ENCODE data around the gene GYG1. TPM values are rescaled to one million over a fixed set of nuclear protein-coding genes. Genes with fewer than 3 reads are reported as not detected.

Gene GYG1
- total and polyA plus RNA-seq, 2 of the 8 experiments (the other 6 are each of a cell fraction or from before 2014, with no cell fraction given), result 19.4 to 34.2 TPM

GRCh38 chr3:148951599-148952361 lies 39.6 kb upstream of the GYG1 start:
- Histone ChIP-seq H3K9me3 (ENCODE audit: insufficient read depth in 2 of 2, low read depth in 1 of 2, low read length in 1 of 2) (no peaks in the 10 kb centered on the region), H3K79me2 (ENCODE audit: control insufficient read depth in 1 of 2, insufficient read depth in 2 of 2, low read length in 2 of 2) (no peaks in the 10 kb centered on the region), H3K27ac (ENCODE audit: low read depth, low read length) (no peak overlapping the region), H3K9ac (replicated peaks in 1 of 4; ENCODE audit: extremely low read depth in 1 of 4, low read depth in 3 of 4, low read length in 3 of 4) (no peak overlapping the region), H4K8ac (ENCODE audit: extremely low read depth, insufficient read depth, low read length) (no peak overlapping the region), H3K56ac (replicated peaks; ENCODE audit: insufficient read length, low read depth, low read length) (no peak overlapping the region), H3K23me2 (ENCODE audit: low read depth, low read length) (no peaks in the 10 kb centered on the region), H3K27me3 (replicated peaks in 1 of 4; ENCODE audit: control insufficient read depth in 3 of 4, extremely low read depth in 1 of 4, insufficient read depth in 3 of 4, low read length in 3 of 4) (no peaks in the 10 kb centered on the region), H3K4me3 (ENCODE audit: extremely low read depth in 1 of 4, insufficient read depth in 2 of 4, low read depth in 3 of 4, low read length in 4 of 4) (no peak overlapping the region), H3K23ac (ENCODE audit: insufficient read length) (no peak overlapping the region), H3K14ac (ENCODE audit: insufficient read length) (no peak overlapping the region), H2BK12ac (ENCODE audit: low read depth, low read length) (no peak overlapping the region), H3K36me3 (ENCODE audit: control insufficient read depth in 2 of 4, insufficient read depth in 4 of 4, low read length in 3 of 4) (no peaks in the 10 kb centered on the region), H3K18ac (ENCODE audit: extremely low read depth, low read length) (no peak overlapping the region), H4K5ac (ENCODE audit: insufficient read length, low read depth, low read length) (no peak overlapping the region), H3K79me1 (ENCODE audit: low read depth, low read length) (no peaks in the 10 kb centered on the region), H2BK5ac (ENCODE audit: low read depth, low read length) (no peak overlapping the region), H2BK20ac (ENCODE audit: low read length) (no peak overlapping the region), H2BK15ac (ENCODE audit: low read length) (no peak overlapping the region), H4K91ac (replicated peaks; ENCODE audit: insufficient read length, low read length) (no peak overlapping the region), H2AFZ (ENCODE audit: low read length) (no peak overlapping the region), H4K20me1 (replicated peaks in 1 of 2; ENCODE audit: control insufficient read depth in 1 of 2, insufficient read depth in 2 of 2, low read length in 2 of 2) (no peaks in the 10 kb centered on the region), H2BK120ac (replicated peaks; ENCODE audit: low read depth, low read length) (no peak overlapping the region), H3K4me1 (replicated peaks in 1 of 4; ENCODE audit: control insufficient read depth in 3 of 4, insufficient read depth in 4 of 4, low read length in 3 of 4) (peaks cover 0 to 7% (median 4%) of the 10 kb centered on the region in 4 experiments; a peak in 4 of 7 replicates), H3K4me2 (ENCODE audit: insufficient read depth in 1 of 2, low read depth in 2 of 2, low read length in 2 of 2) (no peak overlapping the region), H2AK5ac (ENCODE audit: low read depth, low read length) (no peak overlapping the region), H3K4ac (replicated peaks; ENCODE audit: insufficient read length, low read depth, low read length) (no peak overlapping the region)
- FAIRE-seq (no peak), DNase-seq (ENCODE audit: low read depth in 1 of 2, low spot score in 2 of 2) (no peak)
- ChIA-PET CTCF (ENCODE audit: partially characterized antibody) (interaction anchor here (0.6 to 12.0 kb wide), 17 partner anchors 8 to 686 kb away, joined by 3 to 189 read pairs (median 4); partner anchors contain the start of genes CPA3 and TM4SF18), POLR2A (ENCODE audit: partially characterized antibody) (no interaction called here)
- 82% methylated on average over 4 of the region's 4 CpGs; no CpG with 5 or more reads in 1 of the 2 experiments for WGBS, 2 experiments (ENCODE audit: extremely low coverage in 1 of 2, insufficient coverage in 1 of 2, insufficient read length in 1 of 2, insufficient replicate concordance in 2 of 2, low coverage in 1 of 2, low lambda C conversion rate in 2 of 2, missing lambda C conversion rate in 1 of 2)
- TF ChIP-seq EZH2 (IDR thresholded peaks at IDR 0.05; ENCODE audit: low read depth, low read length, severe bottlenecking) (no peak), MAX (IDR thresholded peaks at IDR 0.05) (no peak), E2F6 (IDR thresholded peaks at IDR 0.05) (no peak), SIX5 (IDR thresholded peaks at IDR 0.05; ENCODE audit: low read depth, low read length) (no peak), RXRA (IDR thresholded peaks at IDR 0.05; ENCODE audit: insufficient read depth, low read depth, low read length) (no peak), ATF2 (IDR thresholded peaks at IDR 0.05; ENCODE audit: low read length) (no peak), SP2 (IDR thresholded peaks at IDR 0.05; ENCODE audit: low read length) (no peak), BRCA1 (IDR thresholded peaks at IDR 0.05; ENCODE audit: low read depth, low read length) (no peak), FOSL1 (IDR thresholded peaks at IDR 0.05; ENCODE audit: insufficient read depth, low read depth, low read length) (no peak), TCF12 (IDR thresholded peaks at IDR 0.05; ENCODE audit: low read depth, low read length) (no peak)
